NCI-H82 treated with DMSO at 0.1 percent for 48 hours (cell line): ENCODE measurements around the gene TRIM65.

Experiments
- DNase-seq: peaks from one replicate; lab custom pipeline; 2025; ENCODE audit not compliant: unreplicated experiment; lab: John Stamatoyannopoulos, UW

Gene TRIM65

DNA sequence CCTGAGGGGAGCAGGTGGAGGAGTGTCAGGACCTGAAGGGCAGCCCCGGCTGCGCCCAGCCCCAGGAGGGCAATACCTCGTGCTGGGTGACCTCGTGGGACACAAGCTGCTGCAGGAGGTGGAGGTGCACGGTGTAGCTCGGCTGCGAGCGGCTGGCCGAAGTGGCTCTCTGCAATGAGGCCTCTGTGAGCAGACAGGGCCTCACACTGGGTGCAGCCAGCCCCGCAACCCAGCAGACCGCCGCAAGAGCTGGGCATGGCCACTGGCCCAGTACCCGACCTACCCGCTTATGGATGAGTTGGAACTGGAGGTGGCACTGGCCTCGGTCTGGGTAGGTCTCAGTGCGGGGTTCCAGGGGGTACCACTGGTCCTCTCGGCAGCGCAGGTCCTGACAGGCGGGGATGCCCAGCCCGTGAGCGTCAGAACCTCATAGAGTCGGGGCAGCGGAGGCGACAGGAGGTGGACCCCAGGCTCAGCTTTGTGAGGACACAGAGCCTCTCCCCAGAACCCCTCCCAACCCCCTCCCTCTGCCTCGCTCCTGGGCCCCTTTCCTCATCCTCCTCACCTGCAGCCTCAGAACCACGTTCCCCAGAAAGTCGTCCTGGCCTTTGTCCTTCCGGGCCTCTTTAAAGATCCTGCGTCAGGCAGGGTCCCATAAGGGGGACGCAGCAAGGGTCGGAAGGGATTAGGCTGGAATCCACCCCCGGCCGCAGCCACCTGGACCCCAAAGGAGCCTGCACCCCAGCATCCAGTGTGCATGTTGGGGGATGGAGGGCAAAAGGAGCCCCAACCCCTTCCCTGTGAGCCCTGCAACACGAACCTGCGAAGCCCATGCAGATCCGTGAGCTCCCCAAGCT is 56.6 kb downstream of the TRIM65 start:
- no peak for DNase-seq
